HepG2 (cell line): ENCODE measurements around the gene CPAMD8. TPM values are rescaled to one million over a fixed set of nuclear protein-coding genes. Genes with fewer than 3 reads are reported as not detected.

Source experiments
- GABPB1 ChIP-seq: IDR thresholded peaks from 2 replicates; pipeline ENCODE4 v1.6.1; 2016; ENCODE audit warnings: mild to moderate bottlenecking, missing genetic modification reagents, moderate library complexity, missing compliant biosample characterization
- polyA plus RNA-seq, 8 experiments: library from polyadenylated mRNA; depleted of rRNA in 3 of 8; stranded (reverse) in 7 of 8; unstranded in 1 of 8; fragments of >200 nt; fragmentation: Illumina TruSeq in 4 of 8; extraction: Trizol in 4 of 8; gene quantifications; 2 replicates each; pipeline versions ENCODE4 v1.2.1 to v1.2.3, GENCODE V29; 2011 to 2016; ENCODE audit warnings: low read depth in 4 of 8, missing spikeins in 1 of 8, mixed read lengths in 1 of 8; ENCODE audit not compliant: insufficient read depth in 1 of 8
- total RNA-seq, 5 experiments: library from RNA; depleted of rRNA; stranded (reverse); fragments of >200 nt; fragmentation: Illumina TruSeq; extraction: Trizol; gene quantifications; 2 replicates each; pipeline ENCODE4 v1.2.3, GENCODE V29; 2016; ENCODE audit warnings: low read depth in 1 of 5
- TF ChIP-seq, protein P1 (sequence below), 2 experiments: fragments of 450-650 bp in 1 of 2; sonication (generic) in 1 of 2; formaldehyde crosslinking in 1 of 2; IDR thresholded peaks; 2 replicates each; pipeline versions ENCODE4 v1.6.1 to v1.8.0; 2016 to 2022; ENCODE audit warnings: antibody characterized with exemption in 1 of 2, mild to moderate bottlenecking in 1 of 2, missing genetic modification reagents in 1 of 2
- TF ChIP-seq, protein P2 (sequence below): IDR thresholded peaks from 2 replicates; pipeline ENCODE4 v1.6.1; 2012; ENCODE audit warnings: low read depth, low read length, improper control_type of control experiment
- TF ChIP-seq, protein P3 (sequence below): sonication (generic); formaldehyde crosslinking; IDR thresholded peaks from 2 replicates; pipeline ENCODE4 v1.4.0; 2020; ENCODE audit warnings: missing genetic modification reagents

CPAMD8 gene
- total and polyA plus RNA-seq, 2 of the 13 experiments (the other 11 are each of a cell fraction or from before 2014, with no cell fraction given): 0.29 to 0.34 TPM

DNA sequence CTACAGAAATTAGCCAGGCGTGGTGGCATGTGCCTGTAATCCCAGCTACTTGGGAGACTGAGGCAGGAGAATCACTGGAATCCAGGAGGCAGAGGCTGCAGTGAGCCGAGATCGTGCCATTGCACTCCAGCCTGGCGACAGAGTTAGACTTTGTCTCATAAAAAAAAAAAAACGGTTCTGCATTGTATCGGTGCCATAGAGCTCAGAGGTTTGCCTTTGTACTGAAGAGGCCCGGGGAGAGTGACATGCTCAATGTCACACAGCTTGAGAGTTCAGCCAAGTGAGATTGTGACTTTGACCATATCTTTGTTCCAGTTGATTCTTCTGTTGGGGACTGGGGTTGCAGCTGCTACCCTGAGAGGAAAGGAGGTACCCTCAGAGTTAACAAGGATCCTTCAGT lies 44.3 kb upstream of the CPAMD8 start (continued):
- TF ChIP-seq, protein P1, sequence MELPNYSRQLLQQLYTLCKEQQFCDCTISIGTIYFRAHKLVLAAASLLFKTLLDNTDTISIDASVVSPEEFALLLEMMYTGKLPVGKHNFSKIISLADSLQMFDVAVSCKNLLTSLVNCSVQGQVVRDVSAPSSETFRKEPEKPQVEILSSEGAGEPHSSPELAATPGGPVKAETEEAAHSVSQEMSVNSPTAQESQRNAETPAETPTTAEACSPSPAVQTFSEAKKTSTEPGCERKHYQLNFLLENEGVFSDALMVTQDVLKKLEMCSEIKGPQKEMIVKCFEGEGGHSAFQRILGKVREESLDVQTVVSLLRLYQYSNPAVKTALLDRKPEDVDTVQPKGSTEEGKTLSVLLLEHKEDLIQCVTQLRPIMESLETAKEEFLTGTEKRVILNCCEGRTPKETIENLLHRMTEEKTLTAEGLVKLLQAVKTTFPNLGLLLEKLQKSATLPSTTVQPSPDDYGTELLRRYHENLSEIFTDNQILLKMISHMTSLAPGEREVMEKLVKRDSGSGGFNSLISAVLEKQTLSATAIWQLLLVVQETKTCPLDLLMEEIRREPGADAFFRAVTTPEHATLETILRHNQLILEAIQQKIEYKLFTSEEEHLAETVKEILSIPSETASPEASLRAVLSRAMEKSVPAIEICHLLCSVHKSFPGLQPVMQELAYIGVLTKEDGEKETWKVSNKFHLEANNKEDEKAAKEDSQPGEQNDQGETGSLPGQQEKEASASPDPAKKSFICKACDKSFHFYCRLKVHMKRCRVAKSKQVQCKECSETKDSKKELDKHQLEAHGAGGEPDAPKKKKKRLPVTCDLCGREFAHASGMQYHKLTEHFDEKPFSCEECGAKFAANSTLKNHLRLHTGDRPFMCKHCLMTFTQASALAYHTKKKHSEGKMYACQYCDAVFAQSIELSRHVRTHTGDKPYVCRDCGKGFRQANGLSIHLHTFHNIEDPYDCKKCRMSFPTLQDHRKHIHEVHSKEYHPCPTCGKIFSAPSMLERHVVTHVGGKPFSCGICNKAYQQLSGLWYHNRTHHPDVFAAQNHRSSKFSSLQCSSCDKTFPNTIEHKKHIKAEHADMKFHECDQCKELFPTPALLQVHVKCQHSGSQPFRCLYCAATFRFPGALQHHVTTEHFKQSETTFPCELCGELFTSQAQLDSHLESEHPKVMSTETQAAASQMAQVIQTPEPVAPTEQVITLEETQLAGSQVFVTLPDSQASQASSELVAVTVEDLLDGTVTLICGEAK (IDR thresholded peaks at IDR 0.05): no peak
- TF ChIP-seq, protein P1 (CRISPR knock-in tag; IDR thresholded peaks at IDR 0.05): no peak
- TF ChIP-seq, protein P2, sequence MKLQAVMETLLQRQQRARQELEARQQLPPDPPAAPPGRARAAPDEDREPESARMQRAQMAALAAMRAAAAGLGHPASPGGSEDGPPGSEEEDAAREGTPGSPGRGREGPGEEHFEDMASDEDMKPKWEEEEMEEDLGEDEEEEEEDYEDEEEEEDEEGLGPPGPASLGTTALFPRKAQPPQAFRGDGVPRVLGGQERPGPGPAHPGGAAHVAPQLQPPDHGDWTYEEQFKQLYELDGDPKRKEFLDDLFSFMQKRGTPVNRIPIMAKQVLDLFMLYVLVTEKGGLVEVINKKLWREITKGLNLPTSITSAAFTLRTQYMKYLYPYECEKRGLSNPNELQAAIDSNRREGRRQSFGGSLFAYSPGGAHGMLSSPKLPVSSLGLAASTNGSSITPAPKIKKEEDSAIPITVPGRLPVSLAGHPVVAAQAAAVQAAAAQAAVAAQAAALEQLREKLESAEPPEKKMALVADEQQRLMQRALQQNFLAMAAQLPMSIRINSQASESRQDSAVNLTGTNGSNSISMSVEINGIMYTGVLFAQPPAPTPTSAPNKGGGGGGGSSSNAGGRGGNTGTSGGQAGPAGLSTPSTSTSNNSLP: no peak
- TF ChIP-seq, protein P3, sequence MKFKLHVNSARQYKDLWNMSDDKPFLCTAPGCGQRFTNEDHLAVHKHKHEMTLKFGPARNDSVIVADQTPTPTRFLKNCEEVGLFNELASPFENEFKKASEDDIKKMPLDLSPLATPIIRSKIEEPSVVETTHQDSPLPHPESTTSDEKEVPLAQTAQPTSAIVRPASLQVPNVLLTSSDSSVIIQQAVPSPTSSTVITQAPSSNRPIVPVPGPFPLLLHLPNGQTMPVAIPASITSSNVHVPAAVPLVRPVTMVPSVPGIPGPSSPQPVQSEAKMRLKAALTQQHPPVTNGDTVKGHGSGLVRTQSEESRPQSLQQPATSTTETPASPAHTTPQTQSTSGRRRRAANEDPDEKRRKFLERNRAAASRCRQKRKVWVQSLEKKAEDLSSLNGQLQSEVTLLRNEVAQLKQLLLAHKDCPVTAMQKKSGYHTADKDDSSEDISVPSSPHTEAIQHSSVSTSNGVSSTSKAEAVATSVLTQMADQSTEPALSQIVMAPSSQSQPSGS (CRISPR knock-in tag): no peak
- no peak for TF ChIP-seq GABPB1 (CRISPR knock-in tag)
- TF ChIP-seq, all 625 proteins: peak for 0
